ENCODE data around the gene XRCC1. TPM values are rescaled to one million over a fixed set of nuclear protein-coding genes. Genes with fewer than 3 reads are reported as not detected.

Gene XRCC1
- 25.5 and 58.8 TPM in 2 replicates for total RNA-seq (2011; cell fraction: chromatin; rRNA removed; ENCODE audit: low replicate concordance)
- 39.7 and 51.4 TPM in 2 replicates for total RNA-seq (2011; cell fraction: nucleolus; rRNA removed)
- 27.4 and 37.4 TPM in 2 replicates for total RNA-seq (2011; cell fraction: nucleoplasm; rRNA removed)
- total RNA-seq (2014; rRNA removed) = 31.5 and 40.2 TPM in 2 replicates
- 10.4 and 13.7 TPM in 2 replicates for total RNA-seq (2014; rRNA removed; fragmentation: Illumina TruSeq; extraction: Trizol)
- 24.4 and 24.9 TPM in 2 replicates for total RNA-seq (2015; rRNA removed; fragmentation: Illumina TruSeq; extraction: Trizol)
- total RNA-seq (2021) = 24.9 and 27.9 TPM in 2 replicates
- 21.8 and 23.3 TPM in 2 replicates for polyA plus RNA-seq (2011; rRNA removed)
- 24.3 and 42.9 TPM in 2 replicates for polyA plus RNA-seq (2011; cell fraction: cytosol; rRNA removed)
- 24.5 and 33.4 TPM in 2 replicates for polyA plus RNA-seq (2011; cell fraction: nucleus; rRNA removed)
- polyA plus RNA-seq (2012) = 32.0 and 53.8 TPM in 2 replicates
- polyA plus RNA-seq (2014; fragmentation: Illumina TruSeq; extraction: Trizol) = 36.9 and 37.0 TPM in 2 replicates
- polyA plus RNA-seq (2014; fragmentation: Nextera tagmentation; extraction: Ambion mirVana) = 1 to 10 TPM; 1.5 to 5.2 TPM
- polyA plus RNA-seq (2014; rRNA removed) = 33.8 and 34.9 TPM in 2 replicates
- 15.2 and 24.9 TPM in 2 replicates for polyA minus RNA-seq (2011; rRNA and poly(A)+ RNA removed)
- polyA minus RNA-seq (2011; cell fraction: cytosol; rRNA and poly(A)+ RNA removed) = 20.2 and 26.3 TPM in 2 replicates
- polyA minus RNA-seq (2011; cell fraction: nucleus; rRNA and poly(A)+ RNA removed) = 17.1 and 18.3 TPM in 2 replicates
- Bru-seq, nascent RNA = percentile 68 among the genes with signal in this experiment
- BruChase-seq, experiment 1, labeled RNA remaining after a 2-hour chase = percentile 65 among the genes with signal in this experiment
- percentile 67 among the genes with signal in this experiment for BruChase-seq, experiment 2, labeled RNA remaining after a 6-hour chase
- long read RNA-seq, experiment 1, transcript XRCC1-201 (17 exons, 2,802 nt) = major isoform, 11 of 97 reads
- long read RNA-seq, experiment 1, partial matches to known transcripts = 77 of 97 reads
- long read RNA-seq, experiment 1, other reads (novel, unspliced or antisense) = 9 of 97 reads
- long read RNA-seq, experiment 2, transcript XRCC1-201 (17 exons, 2,802 nt) = major isoform, 9 of 29 reads
- long read RNA-seq, experiment 2, partial matches to known transcripts = 17 of 29 reads
- long read RNA-seq, experiment 2, other reads (novel, unspliced or antisense) = 3 of 29 reads
- long read RNA-seq, experiment 3, transcript XRCC1-201 (17 exons, 2,802 nt) = major isoform, 17 of 27 reads
- long read RNA-seq, experiment 3, partial matches to known transcripts = 3 of 27 reads
- long read RNA-seq, experiment 3, other reads (novel, unspliced or antisense) = 7 of 27 reads

GRCh38 chr19:43575156-43575950 is at the start of gene XRCC1, which contains the start of gene PINLYP:
TSS of gene XRCC1 (minus strand) at chr19:43575527. CDS start at chr19:43575458, 69 bp downstream.
TSS of gene PINLYP (plus strand) at chr19:43575801. CDS start at chr19:43577192, 1,391 bp downstream.
- peaks cover 5 to 16% of the 10 kb centered on the region in 2 experiments; a peak in 3 of 5 replicates for H3K4me1 ChIP-seq (replicated peaks in 1 of 2; ENCODE audit: control insufficient read depth in 2 of 2, insufficient read depth in 2 of 2, low read length in 2 of 2)
- H3K4me3 ChIP-seq = peak within 1 kb of the TSS; percentile 91
- H3K9me3 ChIP-seq (replicated peaks; ENCODE audit: control insufficient read depth, insufficient read depth, low read depth, low read length) = no peaks in the 10 kb centered on the region
- intact Hi-C loops (cut with micrococcal nuclease) = loop anchor here (1.0 kb wide), 1 partner anchor 21 kb away; the partner anchor contains the start of genes IRGQ and ZNF576
- peak within 1 kb of the TSS; percentile 83 for H3K27ac ChIP-seq (ENCODE audit: extremely low read depth, low read depth, low read length)
- H3K27me3 ChIP-seq (ENCODE audit: control insufficient read depth in 2 of 2, insufficient read depth in 2 of 2, low read length in 2 of 2) = no peaks in the 10 kb centered on the region; a peak in 1 of 5 replicates
- no peaks in the 10 kb centered on the region for H4K20me1 ChIP-seq (replicated peaks; ENCODE audit: control insufficient read depth, insufficient read depth, low read length)
- peak within 1 kb of the TSS; percentile 97 for H3K4me2 ChIP-seq (ENCODE audit: insufficient read depth, low read length)
- H3K36me3 ChIP-seq (ENCODE audit: control insufficient read depth, insufficient read depth, low read length) = peaks cover 8% of the 10 kb centered on the region; the same call in 2 of the 3 replicates
- peak; percentile 99 for ATAC-seq
- peak within 1 kb of the TSS; percentile 92 to 93 for H3K9ac ChIP-seq (ENCODE audit: insufficient read depth in 1 of 2, low read depth in 2 of 2, low read length in 2 of 2)
- no peaks in the 10 kb centered on the region for H3K9me1 ChIP-seq (ENCODE audit: control insufficient read depth, insufficient read depth, low read length)
- whole genome bisulfite sequencing (ENCODE audit: insufficient coverage, low coverage, missing lambda C conversion rate) = under 1% methylated on average over 45 of the region's 51 CpGs
- BruUV-seq (replicated peaks) = no TSS peak
- ChIA-PET CTCF (ENCODE audit: low intra/inter-chr PET ratio) (interaction anchor here (0.6 kb wide), 1 partner anchor 143 kb away, joined by 3 read pairs; no protein-coding TSS in a partner anchor), POLR2A (interaction anchor here (0.7 to 2.0 kb wide), 6 partner anchors 9 to 42 kb away, joined by 3 to 7 read pairs (median 4); partner anchors contain the start of genes IRGQ and ZNF576)
- FAIRE-seq = peak; percentile 98
- H2AFZ ChIP-seq (ENCODE audit: low read depth, low read length) = peak within 1 kb of the TSS; percentile 97
- DNase-seq (ENCODE audit: extremely low read depth in 1 of 4, low spot score in 3 of 4) = peak; percentile 96 to 99 (median 96)
- in situ Hi-C loops (cut with MboI) = no loop called here
- peaks cover 12% of the 10 kb centered on the region for H3K79me2 ChIP-seq (ENCODE audit: control insufficient read depth, insufficient read depth, low read length)
- TF ChIP-seq TGIF2 (CRISPR knock-in tag; IDR thresholded peaks at IDR 0.05) (no peak), ATF4 (CRISPR knock-in tag; IDR thresholded peaks at IDR 0.05) (no peak), CHD4 (IDR thresholded peaks at IDR 0.05; ENCODE audit: insufficient read depth, insufficient replicate concordance, low read depth, low read length, poor library complexity, severe bottlenecking) (no peak), RAD21 (CRISPR knock-in tag; conservative IDR thresholded peaks at IDR 0.05 in 1 of 2, IDR thresholded peaks at IDR 0.05 in 1 of 2) (no peak), MED1 (CRISPR knock-in tag; IDR thresholded peaks at IDR 0.05; ENCODE audit: borderline replicate concordance) (no peak), CREB1 (IDR thresholded peaks at IDR 0.05) (peak; percentile 93), CREB1 (CRISPR knock-in tag; IDR thresholded peaks at IDR 0.05) (peak; percentile 90), MXD1 (CRISPR knock-in tag; IDR thresholded peaks at IDR 0.05; ENCODE audit: borderline replicate concordance, poor library complexity, severe bottlenecking) (no peak), PKNOX1 (IDR thresholded peaks at IDR 0.05) (0 out of 2 replicates have a peak, but pooled peaks have one; percentile 24), ZBTB1 (CRISPR knock-in tag; IDR thresholded peaks at IDR 0.05; ENCODE audit: borderline replicate concordance, low read depth) (no peak), HDAC2 (IDR thresholded peaks at IDR 0.05) (0 out of 2 replicates have a peak, but pooled peaks have one; percentile 30)
